HEK293T (cell line): ENCODE results near the gene SLC39A12.

Experiments
- ARNT ChIP-seq: fragments of 450-650 bp; IDR thresholded peaks from 2 replicates; pipeline ENCODE4 v1.6.1; 2017; ENCODE audit warnings: mild to moderate bottlenecking
- BHLHE40 ChIP-seq: fragments of 450-650 bp; IDR thresholded peaks from 2 replicates; pipeline ENCODE4 v1.6.1; 2016; ENCODE audit warnings: mild to moderate bottlenecking, moderate library complexity, borderline replicate concordance
- ELF4 ChIP-seq: fragments of 450-650 bp; IDR thresholded peaks from 2 replicates; pipeline ENCODE4 v1.6.1; 2017; ENCODE audit warnings: antibody characterized with exemption
- FOXK2 ChIP-seq: fragments of 450-650 bp; IDR thresholded peaks from 2 replicates; pipeline ENCODE4 v1.6.1; 2016; ENCODE audit warnings: mild to moderate bottlenecking
- FOXM1 ChIP-seq: fragments of 450-650 bp; IDR thresholded peaks from 2 replicates; pipeline ENCODE4 v1.6.1; 2017; ENCODE audit warnings: mild to moderate bottlenecking, borderline replicate concordance
- L3MBTL2 ChIP-seq: fragments of 450-650 bp; conservative IDR thresholded peaks from 2 replicates; pipeline ENCODE4 v1.6.1; 2016; ENCODE audit warnings: mild to moderate bottlenecking
- SUZ12 ChIP-seq: fragments of 450-650 bp; IDR thresholded peaks from 2 replicates; pipeline ENCODE4 v1.6.1; 2016; ENCODE audit warnings: mild to moderate bottlenecking
- TARDBP ChIP-seq: fragments of 450-650 bp; IDR thresholded peaks from 2 replicates; pipeline ENCODE4 v1.6.1; 2016

- no peak for TF ChIP-seq L3MBTL2
- TF ChIP-seq ELF4: no peak
- TF ChIP-seq FOXM1: no peak
- no peak for TF ChIP-seq ARNT
- TF ChIP-seq SUZ12: no peak
- TF ChIP-seq BHLHE40: no peak
- no peak for TF ChIP-seq FOXK2
- no peak for TF ChIP-seq TARDBP
Measured at GRCh38 chr10:17963431-17963830, 11.7 kb downstream of the SLC39A12 start.
